Measurements from ENCODE around the gene IQGAP3.

Gene IQGAP3

DNA sequence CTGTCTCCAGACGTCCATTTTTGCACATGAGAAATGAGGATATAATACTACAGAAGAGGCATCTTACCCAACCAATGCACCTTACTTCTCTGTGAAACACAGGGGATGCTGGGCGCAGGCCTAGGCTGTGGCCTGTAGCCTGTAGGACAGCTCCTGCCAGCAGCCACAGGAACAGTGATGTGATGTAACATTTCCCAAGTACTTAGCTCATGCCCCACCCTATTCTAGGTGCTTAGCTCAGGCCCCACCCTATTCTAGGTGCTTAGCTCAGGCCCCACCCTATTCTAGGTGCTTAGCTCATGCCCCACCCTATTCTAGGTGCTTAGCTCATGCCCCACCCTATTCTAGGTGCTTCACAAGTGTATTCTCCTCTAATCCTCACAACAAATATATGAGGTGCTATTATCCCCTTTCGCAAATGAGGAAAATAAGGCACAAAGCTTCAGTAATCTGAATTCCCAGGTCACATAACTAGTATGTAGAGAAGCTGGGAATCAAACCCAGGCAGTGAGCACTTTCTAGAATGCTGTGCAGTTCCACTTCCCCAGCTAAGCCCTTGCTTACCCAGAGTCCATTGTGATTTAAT lies 14.6 kb upstream of the IQGAP3 start:
- H3K27ac ChIP-seq = no peak overlapping the region
- TF ChIP-seq ZFX (IDR thresholded peaks at IDR 0.05; ENCODE audit: borderline replicate concordance) (no peak), CTCF (IDR thresholded peaks at IDR 0.05) (no peak)

DNA sequence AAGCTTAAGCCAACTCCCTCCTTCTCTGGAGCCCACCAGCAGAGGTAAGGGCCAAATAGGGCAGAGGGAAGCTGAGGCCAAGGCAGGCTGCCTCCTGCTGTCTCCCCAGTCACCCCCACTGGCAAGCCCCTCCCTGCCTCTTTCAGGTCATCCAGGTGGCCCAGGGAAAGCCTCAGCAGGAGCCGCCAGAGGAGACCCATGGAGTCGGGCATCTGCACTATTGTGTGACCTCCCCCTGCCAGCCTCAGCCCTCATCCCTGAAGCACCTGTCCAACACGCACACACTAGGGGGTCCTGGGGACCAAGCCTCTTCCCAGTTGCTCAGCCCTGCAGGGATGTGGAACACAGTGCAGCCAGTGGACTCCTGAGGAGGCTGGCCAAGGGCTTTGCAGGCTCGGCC lies 14.0 kb upstream of the IQGAP3 start:
- no peak overlapping the region for H3K27ac ChIP-seq
- TF ChIP-seq ZFX (IDR thresholded peaks at IDR 0.05; ENCODE audit: borderline replicate concordance) (no peak), CTCF (IDR thresholded peaks at IDR 0.05) (no peak)

GRCh38 chr1:156584813-156585212 lies 12.4 kb upstream of the IQGAP3 start:
- TF ChIP-seq CTCF (IDR thresholded peaks at IDR 0.05) = no peak
- no peak for TF ChIP-seq ZFX (IDR thresholded peaks at IDR 0.05; ENCODE audit: borderline replicate concordance)
- no peak overlapping the region for H3K27ac ChIP-seq

DNA sequence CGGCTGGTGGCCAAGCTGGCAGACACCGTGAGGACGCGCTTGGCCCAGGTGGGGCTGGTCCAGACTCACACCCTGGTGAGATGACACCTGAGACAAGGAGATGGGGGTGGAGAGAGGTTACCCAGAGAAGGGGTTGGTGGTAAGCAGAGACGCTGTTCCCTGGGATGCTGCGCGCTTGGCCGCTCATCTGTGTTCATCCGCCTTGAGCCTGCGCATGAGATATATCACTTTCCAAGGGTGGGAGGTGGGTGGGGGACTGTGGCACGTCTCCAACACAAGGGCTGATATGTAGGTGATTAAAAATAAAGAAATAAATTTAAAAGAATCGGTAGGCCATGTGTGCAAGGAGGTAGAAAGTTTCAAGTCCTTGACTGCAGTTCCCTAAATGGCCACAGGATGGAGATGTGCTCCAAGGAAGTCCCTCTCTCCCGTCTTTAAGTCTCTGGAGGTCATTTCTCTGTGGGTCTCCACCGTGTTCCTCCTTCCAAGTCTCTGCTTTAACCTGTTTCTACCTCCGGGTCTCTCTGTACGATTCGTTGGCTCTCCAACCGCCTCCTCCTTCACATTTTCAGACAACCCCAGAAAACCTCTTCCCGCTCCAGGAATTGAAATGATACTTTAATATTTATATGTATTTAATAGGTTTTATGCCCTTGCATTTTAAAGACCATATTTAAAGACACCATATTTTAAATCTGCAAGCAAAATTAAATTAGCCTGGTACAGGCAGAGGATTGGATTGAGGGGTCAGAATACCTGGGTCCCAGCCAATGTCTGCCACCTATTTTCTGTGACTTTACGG lies 11.7 kb upstream of the IQGAP3 start:
- no peak overlapping the region for H3K27ac ChIP-seq
- TF ChIP-seq CTCF (IDR thresholded peaks at IDR 0.05) = peak; percentile 95
- TF ChIP-seq ZFX (IDR thresholded peaks at IDR 0.05; ENCODE audit: borderline replicate concordance) = no peak

- H3K27ac ChIP-seq = no peak overlapping the region
- TF ChIP-seq CTCF (IDR thresholded peaks at IDR 0.05) = no peak
- no peak for TF ChIP-seq ZFX (IDR thresholded peaks at IDR 0.05; ENCODE audit: borderline replicate concordance)
Observed at GRCh38 chr1:156582388-156583017, 10.1 kb upstream of the IQGAP3 start.

DNA sequence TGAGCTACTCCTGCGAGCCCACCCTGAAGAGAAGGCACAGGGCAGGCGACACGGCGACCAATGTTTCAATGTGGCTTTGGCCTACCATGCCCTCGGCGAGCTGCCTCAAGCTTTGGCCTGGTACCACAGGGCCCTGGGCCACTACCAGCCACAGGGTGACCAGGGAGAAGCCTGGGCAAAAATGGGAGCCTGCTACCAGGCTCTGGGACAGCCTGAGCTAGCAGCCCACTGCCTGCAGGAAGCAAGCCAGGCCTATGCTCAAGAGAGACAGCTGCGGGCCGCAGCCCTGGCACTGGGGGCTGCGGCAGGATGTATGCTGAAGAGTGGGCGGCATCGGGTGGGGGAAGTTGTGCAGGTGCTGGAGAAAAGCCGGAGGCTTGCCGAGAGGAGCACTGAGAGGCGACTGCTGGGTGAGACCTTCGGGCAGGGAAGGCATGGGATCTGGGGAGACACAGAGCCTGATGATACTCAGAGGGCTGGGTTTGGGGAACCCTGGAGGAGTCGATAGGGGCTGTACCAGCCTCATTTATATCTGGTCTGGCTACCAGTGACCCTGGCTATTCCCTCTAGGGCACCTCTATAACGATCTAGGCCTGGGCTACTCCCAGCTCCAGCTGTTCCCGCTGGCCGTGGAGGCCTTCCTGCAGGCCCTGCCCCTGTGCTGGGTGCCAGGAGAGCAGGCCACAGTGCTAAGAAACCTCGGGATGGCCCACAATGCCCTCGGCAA lies 9.5 kb upstream of the IQGAP3 start:
- no peak overlapping the region for H3K27ac ChIP-seq
- no peak for TF ChIP-seq CTCF (IDR thresholded peaks at IDR 0.05)
- no peak for TF ChIP-seq ZFX (IDR thresholded peaks at IDR 0.05; ENCODE audit: borderline replicate concordance)

Measured in 22Rv1 (cell line).